NCI-H2029 (cell line): ENCODE results near the gene PTPRS.

Experiments used
- DNase-seq: peaks from one replicate; lab custom pipeline; 2025; lab: John Stamatoyannopoulos, UW

Gene PTPRS

DNA sequence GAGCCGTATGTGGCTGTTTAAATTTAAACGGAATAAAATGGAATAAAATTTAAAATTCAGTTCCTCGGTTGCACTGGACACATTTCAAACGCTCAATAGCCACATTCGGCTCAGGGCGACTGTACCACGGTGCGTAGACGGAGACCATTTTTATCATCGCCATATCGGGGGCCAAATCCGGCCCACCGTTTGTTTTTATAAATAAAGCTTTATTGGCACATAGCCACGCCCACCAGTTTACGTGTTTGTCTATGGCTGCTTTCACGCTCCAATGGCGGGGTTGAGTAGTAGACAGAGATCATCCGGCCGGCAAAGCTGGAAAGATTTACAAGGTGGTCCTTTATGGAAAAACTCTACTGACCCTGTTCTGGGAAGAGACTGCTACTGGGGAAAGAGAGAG is 33.0 kb downstream of the PTPRS start:
- no peak for DNase-seq

DNA sequence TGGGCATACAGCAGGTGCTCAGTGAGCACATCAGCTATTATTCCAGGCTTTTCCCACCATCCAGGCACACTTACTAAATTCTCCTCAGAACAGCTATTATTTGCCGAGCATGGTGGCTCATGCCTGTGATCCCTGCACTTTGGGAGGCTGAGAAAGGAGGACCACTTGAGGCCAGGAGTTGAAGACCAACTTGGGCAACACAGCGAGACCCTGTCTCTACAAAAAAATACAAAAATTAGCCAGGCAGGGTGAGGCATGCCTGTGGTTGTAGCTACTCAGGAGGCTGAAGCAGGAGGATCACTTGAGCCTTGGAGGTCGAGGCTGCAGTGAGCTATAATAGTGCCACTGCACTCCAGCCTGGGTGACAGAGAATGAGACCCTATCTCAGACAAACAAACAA is 35.4 kb downstream of the PTPRS start:
- no peak for DNase-seq

DNA sequence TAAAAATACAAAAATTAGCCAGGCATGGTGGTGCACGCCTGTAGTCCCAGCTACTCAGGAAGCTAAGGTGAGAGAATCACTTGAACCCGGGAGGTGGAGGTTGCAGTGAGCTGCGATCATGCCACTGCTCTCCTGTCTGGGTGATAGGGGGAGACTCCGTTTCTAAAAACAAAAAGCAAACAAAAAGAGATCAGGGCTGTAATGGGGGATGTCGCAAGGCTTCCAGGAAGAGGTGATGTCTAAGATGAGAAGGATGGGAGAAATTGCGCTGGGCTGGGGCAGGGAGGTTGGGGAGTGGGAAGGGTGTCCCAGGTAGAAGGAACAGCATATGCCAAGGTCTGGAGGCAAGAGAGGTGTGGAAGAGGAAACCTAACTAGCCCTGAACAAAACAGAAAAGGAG is 36.1 kb downstream of the PTPRS start:
- DNase-seq: no peak

DNA sequence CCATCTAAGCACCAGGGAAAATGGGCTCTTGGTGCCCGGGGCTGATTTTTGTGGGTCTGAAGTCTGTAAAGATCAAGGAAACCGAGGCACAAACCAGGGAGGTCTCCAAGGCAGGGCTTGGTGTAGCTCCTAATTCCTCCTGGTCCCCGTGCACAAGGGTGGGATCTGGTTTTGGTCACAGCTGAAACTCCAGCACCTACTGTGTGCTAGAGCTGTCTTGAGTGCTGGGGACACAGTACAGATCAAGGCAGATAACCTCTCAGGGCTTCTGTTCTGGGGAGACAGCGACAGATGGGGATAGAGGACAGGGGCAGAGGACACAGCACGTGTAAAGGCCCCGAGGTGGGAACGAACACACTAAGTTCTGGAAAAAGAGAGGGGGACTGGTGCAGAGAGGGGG is 37.4 kb downstream of the PTPRS start:
- no peak for DNase-seq

GRCh38 chr19:5302396-5302795 is 38.2 kb downstream of the PTPRS start:
- DNase-seq: no peak

- no peak for DNase-seq
These were observed 41.5 kb downstream of the PTPRS start for GRCh38 chr19:5299137-5299536.

- no peak for DNase-seq
These were observed 42.1 kb downstream of the PTPRS start for GRCh38 chr19:5298471-5298901.

GRCh38 chr19:5297272-5297669 is 43.3 kb downstream of the PTPRS start:
- no peak for DNase-seq

DNA sequence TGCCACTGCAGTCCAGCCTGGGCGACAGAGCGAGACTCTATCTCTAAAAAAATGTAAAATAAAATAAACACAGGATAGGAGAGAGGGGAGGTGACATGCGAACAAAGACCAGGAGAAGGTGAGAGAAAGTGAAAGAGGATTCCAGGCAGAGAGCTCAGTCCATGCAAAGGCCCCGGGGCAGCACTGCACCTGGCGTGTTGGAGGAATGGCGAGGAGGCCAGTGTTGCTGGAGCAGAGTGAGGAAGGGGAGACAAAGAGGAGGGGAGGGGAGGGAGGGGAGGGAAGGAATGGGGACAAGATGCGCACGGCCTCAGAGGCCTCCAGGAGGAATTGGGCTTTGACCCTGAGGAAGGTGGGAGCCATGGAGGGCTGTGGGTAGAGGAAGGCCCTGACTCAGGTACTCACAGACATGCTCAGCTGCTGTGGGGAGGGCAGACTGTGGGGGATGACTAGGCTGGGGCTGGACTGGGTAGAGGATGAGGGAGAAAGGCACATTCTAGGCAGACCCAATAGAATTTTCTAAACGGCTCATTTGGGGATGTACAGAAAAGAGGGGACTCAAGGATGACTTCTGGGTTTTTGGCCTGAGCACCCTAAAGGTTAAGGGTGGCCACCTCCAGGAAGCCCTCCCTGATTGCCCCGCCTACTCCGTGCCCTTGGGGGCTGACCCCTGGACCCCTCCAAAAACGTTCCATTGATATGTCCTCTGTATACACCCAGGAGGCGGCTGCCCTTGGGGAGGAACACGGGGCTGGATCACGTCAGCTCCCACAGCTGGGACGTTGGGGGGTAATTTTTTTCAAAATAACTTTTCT is 43.9 kb downstream of the PTPRS start:
- DNase-seq: no peak

- no peak for DNase-seq
These were observed 44.6 kb downstream of the PTPRS start for GRCh38 chr19:5296021-5296420.

DNA sequence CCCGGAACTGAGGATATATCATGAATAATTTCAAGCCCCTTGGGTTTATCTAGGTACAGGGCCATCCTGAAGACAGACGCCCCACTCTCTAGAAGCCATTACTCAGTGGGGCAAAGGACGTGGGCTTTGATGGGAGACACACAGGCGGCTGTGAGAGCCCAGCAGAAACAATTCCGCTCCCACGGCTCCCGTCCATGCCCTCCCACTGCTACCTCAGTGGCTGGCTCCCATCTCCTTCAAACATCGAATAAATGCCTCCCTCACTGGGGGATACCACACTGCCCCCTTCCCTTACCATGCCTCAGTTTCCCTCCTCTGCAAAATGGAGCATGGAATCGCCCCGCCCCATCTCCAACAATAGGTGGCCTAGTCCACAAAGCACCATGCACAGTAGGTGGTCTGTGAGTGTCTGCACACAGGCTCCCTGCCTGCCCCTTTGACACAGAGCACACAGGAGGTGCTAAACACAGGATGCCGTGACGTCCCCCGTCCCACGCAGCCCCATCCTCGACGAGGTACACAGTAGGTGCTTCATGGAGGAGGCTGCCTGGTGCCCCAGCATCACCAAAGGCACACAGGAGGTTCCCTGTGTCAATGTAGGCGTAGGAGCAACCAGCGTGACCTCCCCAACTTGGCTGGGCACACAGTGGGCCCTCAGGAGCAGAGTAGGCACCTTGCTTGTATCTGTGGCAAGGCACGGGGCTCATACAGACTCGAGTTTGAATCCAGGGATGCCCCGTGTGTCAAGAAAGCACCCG is 46.0 kb downstream of the PTPRS start:
- no peak for DNase-seq

- no peak for DNase-seq
These were observed 46.8 kb downstream of the PTPRS start for GRCh38 chr19:5293612-5294378.

- no peak for DNase-seq
These were observed 47.6 kb downstream of the PTPRS start for GRCh38 chr19:5292822-5293611.

- DNase-seq: no peak
These were observed 48.2 kb downstream of the PTPRS start for GRCh38 chr19:5292453-5292821.

GRCh38 chr19:5291588-5292193 is 48.9 kb downstream of the PTPRS start:
- DNase-seq: no peak
